NCI-H1436 (cell line): Measurements from ENCODE around the gene DUS2.

ENCODE experiments used
- DNase-seq: peaks from one replicate; lab custom pipeline; 2025; lab: John Stamatoyannopoulos, UW

Gene DUS2

DNA sequence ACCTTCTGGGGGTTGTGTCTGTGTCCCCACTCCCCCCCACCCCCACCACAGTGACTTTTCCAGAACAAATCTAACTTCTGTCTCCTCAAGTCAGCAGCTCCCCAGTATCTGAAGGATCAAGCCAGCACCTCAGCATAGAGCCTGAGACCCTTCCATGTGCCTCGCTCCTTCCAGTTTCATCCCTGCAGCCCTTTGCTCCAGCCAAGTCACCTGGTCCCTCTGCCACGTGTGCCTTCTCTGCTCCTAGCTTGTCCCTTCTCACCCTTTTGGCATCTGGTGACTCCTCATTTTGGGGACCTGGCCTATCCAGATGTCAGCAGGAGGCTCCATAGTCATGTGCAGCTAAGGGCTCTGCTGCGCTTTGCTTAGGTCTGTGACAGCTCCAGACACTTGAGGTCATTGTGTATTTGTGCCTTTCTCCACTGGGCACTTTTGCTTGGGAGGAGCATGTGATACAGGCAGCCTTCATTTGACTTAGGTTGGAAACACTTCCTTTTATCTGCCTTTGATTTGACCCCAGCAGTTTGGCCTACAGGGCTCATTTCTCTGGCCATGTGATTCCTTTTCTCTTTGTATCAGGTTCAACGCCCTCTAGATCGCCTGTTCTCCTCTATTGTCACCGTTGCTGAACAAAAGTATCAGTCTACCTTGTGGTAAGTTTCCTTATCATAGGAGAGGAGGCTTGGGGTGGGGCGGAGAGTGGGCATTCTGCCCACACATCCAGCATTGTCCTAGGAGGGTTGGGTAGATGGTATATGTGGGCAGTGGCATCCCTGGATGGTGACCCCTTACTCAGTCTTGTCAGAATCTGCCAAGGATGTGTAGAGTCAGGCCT lies 55.0 kb downstream of the DUS2 start:
- no peak for DNase-seq

GRCh38 chr16:68078701-68079375 lies 55.8 kb downstream of the DUS2 start:
- no peak for DNase-seq

DNA sequence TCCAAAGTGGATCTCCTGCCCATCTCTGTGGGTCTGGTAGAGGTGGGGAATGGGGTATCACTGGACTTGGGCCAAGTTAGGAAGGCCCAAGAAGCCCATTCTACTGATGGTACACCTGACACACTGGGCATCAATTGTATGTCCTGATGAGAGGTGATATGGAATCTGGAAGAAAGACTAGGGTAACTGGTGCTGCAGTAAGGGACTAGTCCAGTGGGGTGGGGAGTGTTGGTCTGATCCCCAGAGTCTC lies 56.2 kb downstream of the DUS2 start:
- DNase-seq: no peak

DNA sequence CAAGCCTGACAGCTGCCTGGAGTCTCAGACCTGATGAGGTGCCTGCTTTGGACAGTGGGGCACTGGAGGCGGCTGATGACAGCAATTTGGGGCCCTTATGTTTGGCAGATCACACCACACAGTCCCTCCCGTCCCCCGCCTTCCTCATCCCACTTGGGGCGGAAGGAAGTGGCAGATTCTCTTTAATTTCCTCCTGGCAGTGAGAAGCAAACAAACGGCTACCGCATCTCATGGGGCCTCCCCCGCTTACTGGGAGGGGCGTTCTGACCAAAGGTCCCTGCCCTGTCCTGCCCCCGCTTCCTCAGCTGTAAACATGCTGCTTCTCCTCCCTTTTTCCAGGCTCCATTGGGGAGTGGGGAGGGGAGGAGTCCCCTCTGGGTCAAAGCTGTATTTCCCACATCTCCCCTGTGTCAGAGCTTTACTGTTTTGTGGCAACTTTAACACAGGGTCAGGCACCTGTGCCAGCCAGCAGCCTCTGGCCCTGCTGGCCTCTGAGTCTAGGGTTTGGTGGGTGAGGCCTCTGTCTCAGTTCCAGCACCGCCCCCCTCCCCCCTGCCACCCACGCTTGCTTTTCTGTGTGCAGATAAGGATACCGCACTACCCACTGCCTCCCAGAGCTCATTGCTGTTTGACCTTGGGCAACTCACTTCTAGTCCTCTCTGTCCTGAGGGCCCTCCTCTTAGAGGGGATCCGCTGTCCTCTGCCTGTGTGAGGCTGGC lies 56.7 kb downstream of the DUS2 start:
- DNase-seq: no peak

DNA sequence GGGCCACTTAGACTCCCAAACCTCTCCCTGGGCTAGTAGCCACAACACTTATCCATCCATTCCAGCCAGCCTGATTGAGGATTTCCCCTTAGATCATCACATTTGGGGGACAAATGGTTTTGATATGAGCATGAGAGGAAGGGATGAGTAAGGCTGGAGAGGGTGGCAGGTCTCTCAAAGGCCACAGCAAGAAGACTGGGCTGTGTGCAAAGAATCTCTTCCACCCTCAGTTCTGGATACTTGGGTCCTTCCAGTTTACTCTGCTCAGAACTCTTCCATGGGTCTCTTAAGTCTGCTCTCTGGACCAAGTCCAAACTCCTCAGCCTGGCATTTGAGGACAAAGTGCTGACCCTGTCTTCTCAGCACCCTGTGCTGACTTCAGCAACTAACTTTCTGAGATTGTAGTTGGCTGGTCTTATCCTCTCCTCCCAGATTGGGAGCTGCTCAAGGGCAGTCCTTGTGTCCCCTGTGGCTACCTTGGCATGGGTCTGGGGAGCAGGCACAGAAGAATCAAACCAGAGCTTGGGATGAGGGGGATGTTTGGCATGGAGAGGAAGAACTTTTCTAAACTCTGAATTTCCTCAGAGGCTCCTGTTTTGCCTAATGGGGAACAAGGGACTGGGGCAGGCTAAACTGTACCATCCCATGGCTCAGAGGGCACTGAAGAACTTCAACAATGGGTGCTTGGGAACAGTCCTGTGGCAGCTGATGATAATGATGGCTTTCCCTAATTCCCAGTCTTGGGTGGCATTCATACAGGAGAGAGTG lies 59.0 kb downstream of the DUS2 start:
- no peak for DNase-seq

- DNase-seq: no peak
Measured at GRCh38 chr16:68082629-68083238, 59.6 kb downstream of the DUS2 start.

DNA sequence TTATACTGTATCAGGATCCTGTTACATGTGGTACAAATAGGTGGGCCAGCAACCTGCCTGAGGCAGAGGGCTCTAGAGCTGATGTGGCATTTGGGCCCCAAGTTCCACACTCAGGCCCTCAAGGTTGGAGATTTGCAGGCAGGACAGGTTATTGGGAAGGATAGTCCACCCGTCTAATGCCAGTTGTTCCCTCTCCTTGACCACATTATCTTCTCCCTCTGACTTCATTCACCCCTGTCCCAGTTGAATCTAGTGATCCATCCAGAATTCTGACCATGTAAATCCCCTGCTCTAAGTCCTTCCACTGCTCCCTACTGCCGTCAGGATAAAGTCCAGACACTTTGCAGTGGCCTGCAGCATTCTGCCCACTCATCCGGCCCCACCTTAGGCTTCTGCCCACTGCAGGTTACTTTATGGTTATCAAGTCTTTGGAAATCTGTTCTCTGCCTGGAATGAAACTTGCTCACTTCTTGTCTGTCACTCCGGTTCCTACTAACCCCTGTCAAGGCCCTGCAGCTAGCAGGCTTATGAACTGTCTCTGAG lies 60.2 kb downstream of the DUS2 start:
- no peak for DNase-seq

- no peak for DNase-seq
Measured at GRCh38 chr16:68083861-68084503, 60.9 kb downstream of the DUS2 start.

DNA sequence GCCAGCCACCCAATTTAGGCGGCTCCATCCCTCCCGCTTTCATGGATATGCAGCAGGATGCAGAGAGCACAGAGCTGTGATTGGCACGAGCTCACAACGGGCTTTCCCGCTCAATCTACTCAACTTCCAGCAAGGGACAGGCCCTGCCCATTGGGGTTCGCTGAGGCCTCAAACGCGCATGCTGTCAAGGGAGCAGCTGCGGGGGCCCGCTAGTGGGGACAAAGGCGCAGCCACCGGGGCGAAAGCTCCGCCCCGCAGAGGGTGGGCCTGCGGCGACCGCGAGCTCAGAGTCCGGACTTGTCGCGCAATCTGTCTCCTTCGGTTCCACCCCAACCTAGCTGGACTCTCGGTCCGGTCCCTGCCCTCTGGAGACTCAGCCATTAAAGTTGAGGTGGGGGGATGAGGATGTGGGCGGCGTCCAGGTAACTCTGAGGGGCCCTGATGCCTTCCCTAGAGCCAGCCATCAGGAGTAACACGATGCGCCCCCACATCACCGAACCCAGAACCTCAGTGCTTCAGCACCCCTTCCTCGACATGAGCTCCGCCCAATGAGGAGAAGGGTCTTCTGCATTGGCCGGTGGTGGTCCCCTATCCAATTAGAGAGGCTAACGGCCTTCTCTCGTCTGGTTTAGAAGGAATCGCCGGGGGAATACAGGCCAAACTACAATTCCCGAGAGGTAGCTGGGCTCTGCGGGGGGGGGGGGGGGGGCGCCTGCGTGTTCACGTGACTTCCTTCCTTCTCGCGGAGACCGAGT lies 61.6 kb downstream of the DUS2 start:
- peak; percentile 96 for DNase-seq

- DNase-seq: peak; percentile 60
Measured at GRCh38 chr16:68085259-68086071, 62.4 kb downstream of the DUS2 start, which contains the start of gene NFATC3. Gene NFATC3, plus strand, starts transcription at chr16:68085370. Its CDS starts 312 bp downstream, at chr16:68085682.

- no peak for DNase-seq
Measured at GRCh38 chr16:68086336-68086841, 63.3 kb downstream of the DUS2 start.

DNA sequence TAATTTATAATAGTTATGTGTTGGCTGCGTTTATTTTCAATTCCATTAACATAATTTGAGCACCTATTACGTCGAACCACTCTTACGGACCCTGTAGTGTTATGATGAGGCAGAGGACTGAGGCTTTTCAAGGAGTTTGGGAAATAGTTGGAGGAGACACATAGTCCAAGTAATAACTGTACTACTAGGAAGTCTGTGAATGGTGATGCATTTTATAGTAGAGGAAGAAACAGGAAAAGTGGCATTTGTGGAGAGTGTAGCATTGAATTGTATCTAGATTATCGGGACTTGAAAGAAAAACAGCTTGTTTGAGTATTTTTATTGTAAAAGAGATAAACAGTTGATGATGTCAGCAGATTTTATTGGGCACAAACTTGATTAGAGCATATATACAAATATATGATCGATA lies 63.8 kb downstream of the DUS2 start:
- DNase-seq: no peak

DNA sequence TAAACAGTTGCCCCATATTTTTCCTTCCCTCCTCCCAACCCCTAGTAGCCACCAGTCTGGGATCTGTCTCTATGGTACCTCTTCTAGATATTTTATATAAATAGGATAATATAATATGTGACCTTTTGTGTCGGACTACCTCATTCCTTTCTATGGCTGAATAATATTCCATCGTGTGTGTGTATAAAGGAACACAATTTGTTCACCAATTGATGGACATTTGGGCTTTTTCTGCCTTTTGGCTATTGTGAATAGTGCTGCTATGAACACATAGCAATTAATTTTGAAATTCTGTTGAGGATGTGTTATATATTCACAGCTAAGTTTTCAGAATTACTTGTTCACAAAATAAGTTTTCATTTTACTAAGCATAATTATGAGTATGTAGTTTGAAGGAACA lies 64.6 kb downstream of the DUS2 start:
- no peak for DNase-seq

DNA sequence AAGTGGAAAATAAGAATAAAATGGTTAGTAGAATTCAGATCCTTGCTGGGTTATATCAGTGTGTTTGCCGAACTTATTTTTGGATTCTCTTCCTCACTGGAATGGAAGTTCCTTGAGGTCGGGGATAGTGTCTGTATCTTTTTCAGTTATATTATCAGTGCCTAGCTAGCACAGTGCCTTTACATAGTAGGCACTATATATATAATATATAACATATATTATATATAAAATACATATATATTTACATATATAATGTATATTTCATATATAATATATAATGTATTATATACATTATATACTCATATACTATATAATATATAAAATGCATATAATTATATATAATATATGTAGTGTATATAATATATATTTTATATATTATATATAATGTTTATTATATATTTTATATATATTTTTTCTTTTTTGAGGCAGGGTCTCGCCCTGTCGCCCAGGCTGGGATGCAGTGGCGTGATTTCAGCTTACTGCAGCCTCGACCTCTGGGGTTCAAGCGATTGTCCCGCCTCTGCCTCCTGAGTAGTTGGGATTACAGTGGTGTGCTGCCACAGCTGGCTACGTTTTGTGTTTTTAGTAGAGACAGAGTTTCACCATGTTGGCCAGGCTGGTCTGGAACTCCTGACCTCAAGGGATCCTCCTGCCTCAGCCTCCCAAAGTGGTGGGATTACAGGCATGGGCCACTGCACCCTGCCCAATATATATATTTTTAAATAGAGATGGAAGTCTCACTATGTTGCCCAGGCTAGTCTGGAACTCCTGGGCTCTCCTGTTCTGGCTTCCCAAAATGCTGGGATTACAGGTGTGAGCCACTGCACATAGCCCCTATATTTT lies 65.3 kb downstream of the DUS2 start:
- no peak for DNase-seq

DNA sequence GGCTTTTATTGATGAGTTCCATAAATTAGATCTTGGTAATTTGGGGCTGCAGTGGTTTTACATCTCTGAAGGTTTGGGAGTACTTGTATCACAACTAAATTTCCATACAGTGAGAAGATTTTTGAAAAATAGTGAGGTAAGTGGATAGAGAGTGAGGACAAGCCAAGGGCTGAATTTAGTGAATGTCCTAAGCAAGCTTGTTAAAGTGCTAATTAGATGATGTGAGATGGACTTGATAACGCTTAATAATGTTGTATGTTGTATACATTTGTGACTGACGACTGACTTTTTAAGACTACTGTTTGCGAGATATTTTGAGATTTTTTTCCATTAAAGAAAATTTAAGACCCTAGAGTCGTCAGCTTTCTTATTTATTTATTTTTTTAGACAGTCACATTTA lies 66.0 kb downstream of the DUS2 start:
- no peak for DNase-seq

DNA sequence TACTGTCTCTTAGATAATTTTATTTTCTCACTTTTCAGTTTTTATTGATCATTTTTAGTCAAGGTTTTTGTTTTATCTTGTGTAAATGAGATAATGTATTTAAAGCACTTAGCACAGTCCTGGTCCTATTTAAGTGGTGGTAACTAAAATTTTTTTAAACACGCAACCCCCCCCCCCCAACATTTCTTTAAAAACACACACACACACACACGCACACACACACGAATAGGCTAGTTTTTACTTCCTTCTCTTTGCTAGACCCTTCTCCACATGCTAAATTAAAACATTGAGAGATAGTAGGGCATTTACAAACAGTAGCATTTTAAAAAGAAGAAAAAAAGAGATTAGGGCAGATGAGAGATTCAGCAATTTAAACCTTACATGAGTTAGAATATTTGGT lies 67.0 kb downstream of the DUS2 start:
- no peak for DNase-seq

GRCh38 chr16:68090533-68090932 lies 67.4 kb downstream of the DUS2 start:
- no peak for DNase-seq
